Fibroblast of mammary gland (primary cell): ENCODE results near the gene MPV17L2.

Experiments
- DNase-seq: peaks from one replicate; pipeline ENCODE4 v3.0.0-alpha.2; 2010; ENCODE audit warnings: low read depth
- H3K4me3 ChIP-seq: 2 replicates; pipeline ENCODE4 v1.5.1; 2011; ENCODE audit warnings: low read depth, mild to moderate bottlenecking, low read length, moderate library complexity; ENCODE audit not compliant: control insufficient read depth
- CTCF ChIP-seq: conservative IDR thresholded peaks from 2 replicates; pipeline ENCODE4 v1.5.1; 2011; ENCODE audit warnings: low read depth, low read length, inconsistent platforms; ENCODE audit not compliant: control insufficient read depth, insufficient read depth

MPV17L2 gene

GRCh38 chr19:18198374-18198773, 5.4 kb downstream of the MPV17L2 start:
- DNase-seq = no peak
- H3K4me3 ChIP-seq = no peak overlapping the region
- no peak for TF ChIP-seq CTCF

- no peak for TF ChIP-seq CTCF
- no peak for DNase-seq
- H3K4me3 ChIP-seq = no peak overlapping the region
These were observed 9.4 kb downstream of the MPV17L2 start for GRCh38 chr19:18202397-18202777.

GRCh38 chr19:18202778-18203407, 9.9 kb downstream of the MPV17L2 start:
- DNase-seq = peak; percentile 15

GRCh38 chr19:18203408-18203862, 10.4 kb downstream of the MPV17L2 start:
- no peak for TF ChIP-seq CTCF
- DNase-seq = no peak
- H3K4me3 ChIP-seq = peak overlapping the region; percentile 70

More at GRCh38 chr19:18202778-18203407, 9.9 kb downstream of the MPV17L2 start:
- peak overlapping the region; percentile 70 for H3K4me3 ChIP-seq
- peak; percentile 12 for TF ChIP-seq CTCF

- peak; percentile 100 for DNase-seq
- no peak for TF ChIP-seq CTCF
- peak within 1 kb of the TSS; percentile 70 for H3K4me3 ChIP-seq
These were observed 10.9 kb downstream of the MPV17L2 start, which contains the start of gene RAB3A for GRCh38 chr19:18203863-18204393. Gene RAB3A (minus strand): TSS chr19:18204042. CDS start chr19:18202740, 1,302 bp downstream.

- TF ChIP-seq CTCF = no peak
- peak; percentile 23 for DNase-seq
- peak overlapping the region; percentile 69 for H3K4me3 ChIP-seq
These were observed 11.6 kb downstream of the MPV17L2 start for GRCh38 chr19:18204394-18205199.
